ENCODE measurements around the gene SORBS2.

Gene SORBS2

GRCh38 chr4:185835814-185836213 is 23.8 kb upstream of the SORBS2 start:
- no peak for DNase-seq

- no peak for DNase-seq
Observed at GRCh38 chr4:185835336-185835735, 23.3 kb upstream of the SORBS2 start.

- no peak for DNase-seq
Observed at GRCh38 chr4:185834778-185835177, 22.8 kb upstream of the SORBS2 start.

GRCh38 chr4:185834088-185834487 is 22.1 kb upstream of the SORBS2 start:
- DNase-seq = no peak

GRCh38 chr4:185833055-185833598 is 21.1 kb upstream of the SORBS2 start:
- DNase-seq = no peak

GRCh38 chr4:185831125-185831815 is 19.3 kb upstream of the SORBS2 start:
- no peak for DNase-seq

- no peak for DNase-seq
Observed at GRCh38 chr4:185830263-185830994, 18.4 kb upstream of the SORBS2 start.

GRCh38 chr4:185826381-185826780 is 14.4 kb upstream of the SORBS2 start:
- no peak for DNase-seq

GRCh38 chr4:185825737-185826136 is 13.7 kb upstream of the SORBS2 start:
- DNase-seq = no peak

GRCh38 chr4:185822791-185823190 is 10.8 kb upstream of the SORBS2 start:
- no peak for DNase-seq

GRCh38 chr4:185821029-185821419 is 9.0 kb upstream of the SORBS2 start:
- no peak for DNase-seq

GRCh38 chr4:185820146-185821028 is 8.4 kb upstream of the SORBS2 start:
- no peak for DNase-seq

GRCh38 chr4:185819144-185819543 is 7.2 kb upstream of the SORBS2 start:
- DNase-seq = no peak

- no peak for DNase-seq
Observed at GRCh38 chr4:185817403-185817818, 5.4 kb upstream of the SORBS2 start.

GRCh38 chr4:185813133-185813532 is 1.1 kb upstream of the SORBS2 start:
- no peak for DNase-seq

- no peak for DNase-seq
Observed at GRCh38 chr4:185810746-185811508, 1.1 kb downstream of the SORBS2 start.

- no peak for DNase-seq
Observed at GRCh38 chr4:185809533-185810071, 2.4 kb downstream of the SORBS2 start.

GRCh38 chr4:185809121-185809520 is 2.9 kb downstream of the SORBS2 start:
- DNase-seq = no peak

- no peak for DNase-seq
Observed at GRCh38 chr4:185805979-185806378, 6.0 kb downstream of the SORBS2 start.

GRCh38 chr4:185805262-185805802 is 6.7 kb downstream of the SORBS2 start:
- DNase-seq = no peak

GRCh38 chr4:185803022-185803421 is 9.0 kb downstream of the SORBS2 start:
- no peak for DNase-seq

- DNase-seq = no peak
Observed at GRCh38 chr4:185801471-185801870, 10.5 kb downstream of the SORBS2 start.
